HAP-1 (cell line): ENCODE measurements around the gene ZMYM2.

Source experiments
- DNase-seq, 2 experiments: peaks; one replicate each; pipeline ENCODE4 v3.0.0-alpha.2; 2016 to 2020; ENCODE audit warnings: low spot score in 2 of 2
- H3K27me3 ChIP-seq: fragments of 250-450 bp; sonication (Bioruptor Pico); 2 replicates; pipeline ENCODE4 v1.5.1; 2020; ENCODE audit warnings: low read depth, mild to moderate bottlenecking, moderate library complexity
- H3K36me3 ChIP-seq: fragments of 250-450 bp; sonication (Bioruptor Pico); replicated peaks from 2 replicates; pipeline ENCODE4 v1.5.1; 2020; ENCODE audit warnings: mild to moderate bottlenecking
- H3K4me1 ChIP-seq: fragments of 250-450 bp; sonication (Bioruptor Pico); 2 replicates; pipeline ENCODE4 v1.5.1; 2020; ENCODE audit warnings: mild to moderate bottlenecking
- H3K4me3 ChIP-seq: fragments of 250-450 bp; sonication (Bioruptor Pico); 2 replicates; pipeline ENCODE4 v1.5.1; 2020; ENCODE audit warnings: mild to moderate bottlenecking, moderate library complexity
- H3K9me3 ChIP-seq: fragments of 250-450 bp; sonication (Bioruptor Pico); 2 replicates; pipeline ENCODE4 v1.5.1; 2020; ENCODE audit warnings: mild to moderate bottlenecking, moderate library complexity
- in situ Hi-C: fragments of 300-500 bp; cut with MboI; formaldehyde crosslinking; loops from 3 replicates; pipeline ENCODE4 v1.14.3; 2020; ENCODE audit warnings: low sequenced_read_pairs, inconsistent platforms, mixed read lengths

The ZMYM2 gene

DNA sequence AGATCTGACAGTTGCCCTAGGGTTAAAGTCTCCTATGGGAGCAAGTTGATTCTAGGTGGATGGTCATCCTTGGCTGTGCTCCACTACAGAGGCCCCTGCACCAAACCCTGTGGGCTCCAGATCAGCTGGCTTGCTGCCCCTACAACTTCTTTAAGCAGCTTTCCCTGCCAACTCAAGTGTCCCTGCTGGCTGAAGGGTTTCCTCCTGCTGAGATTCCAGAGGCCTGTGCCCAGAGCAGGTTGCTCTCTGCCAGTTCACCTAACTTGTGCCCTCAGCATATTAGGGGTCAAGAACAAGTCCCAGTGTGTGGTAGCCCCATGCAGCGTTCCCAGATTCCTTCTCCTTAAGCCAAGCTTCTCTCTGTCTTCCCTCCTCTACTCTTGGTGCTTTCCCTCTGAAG, 85.6 kb downstream of the ZMYM2 start:
- Histone ChIP-seq H3K27me3 (no peaks in the 10 kb centered on the region), H3K4me1 (no peaks in the 10 kb centered on the region), H3K9me3 (no peaks in the 10 kb centered on the region), H3K36me3 (peaks cover 7% of the 10 kb centered on the region; the same call in 1 of the 2 replicates), H3K4me3 (no peak overlapping the region)
- in situ Hi-C loops: no loop called here
- no peak for DNase-seq

DNA sequence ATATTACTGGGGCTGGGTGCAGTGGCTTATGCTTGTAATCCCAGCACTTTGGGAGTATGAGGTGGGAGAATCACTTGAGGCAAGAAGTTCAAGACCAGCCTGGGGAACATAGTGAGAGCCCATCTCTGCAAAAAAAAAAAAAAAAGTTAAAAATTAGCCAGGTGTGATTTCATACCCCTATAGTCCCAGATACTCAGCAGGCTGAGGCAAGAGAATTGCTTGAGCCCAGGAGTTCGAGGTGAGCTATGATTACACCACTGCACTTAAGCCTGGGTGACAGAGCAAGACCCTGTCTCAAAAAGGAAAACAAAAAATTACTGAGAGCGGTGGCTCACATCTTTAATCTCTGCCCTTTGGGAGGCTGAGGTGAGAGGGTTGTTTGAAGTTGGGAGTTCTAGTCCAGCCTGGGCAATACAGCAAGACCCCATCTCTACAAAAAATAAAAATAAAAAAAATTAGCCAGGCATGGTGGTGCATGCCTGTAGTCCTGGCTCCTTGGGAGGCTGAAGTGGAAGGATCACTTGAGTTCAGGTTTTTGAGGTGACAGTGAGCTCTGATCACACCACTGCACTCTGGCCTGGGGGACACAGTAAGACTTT, 87.5 kb downstream of the ZMYM2 start:
- in situ Hi-C loops: no loop called here
- Histone ChIP-seq H3K36me3 (peaks cover under 1% of the 10 kb centered on the region; the same call in 1 of the 2 replicates), H3K27me3 (no peaks in the 10 kb centered on the region), H3K4me1 (peaks cover 5% of the 10 kb centered on the region; the same call in 1 of the 2 replicates), H3K4me3 (no peak overlapping the region), H3K9me3 (no peaks in the 10 kb centered on the region)
- no peak for DNase-seq

GRCh38 chr13:20049558-20050473, 91.3 kb downstream of the ZMYM2 start:
- no peaks in the 10 kb centered on the region for H3K27me3 ChIP-seq
- no peaks in the 10 kb centered on the region for H3K9me3 ChIP-seq
- in situ Hi-C loops: no loop called here
- peaks cover 17% of the 10 kb centered on the region for H3K36me3 ChIP-seq
- no peak for DNase-seq
- H3K4me1 ChIP-seq: peaks cover 5% of the 10 kb centered on the region; the same call in 1 of the 2 replicates
- no peak overlapping the region for H3K4me3 ChIP-seq

DNA sequence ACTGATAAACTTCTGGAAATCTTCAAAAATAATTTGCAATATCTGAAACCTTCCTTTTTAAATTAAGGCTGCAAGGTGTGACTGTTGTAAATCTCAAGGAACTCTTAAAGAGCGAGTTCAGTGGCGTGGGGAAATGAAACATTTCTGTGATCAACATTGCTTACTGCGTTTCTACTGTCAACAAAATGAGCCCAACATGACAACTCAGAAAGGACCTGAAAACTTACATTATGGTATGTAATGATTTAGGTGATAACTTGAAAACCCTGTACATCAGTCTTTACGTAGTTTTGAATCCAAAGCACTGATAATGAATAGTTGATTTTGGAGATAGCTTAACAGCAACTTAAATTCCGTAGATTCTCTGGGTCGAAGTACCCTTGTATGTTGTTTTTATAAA, 92.8 kb downstream of the ZMYM2 start:
- no peak for DNase-seq
- H3K4me3 ChIP-seq: no peak overlapping the region
- in situ Hi-C loops: no loop called here
- H3K4me1 ChIP-seq: peaks cover 5% of the 10 kb centered on the region; the same call in 1 of the 2 replicates
- H3K27me3 ChIP-seq: no peaks in the 10 kb centered on the region
- H3K36me3 ChIP-seq: peaks cover 24% of the 10 kb centered on the region
- no peaks in the 10 kb centered on the region for H3K9me3 ChIP-seq

GRCh38 chr13:20053016-20053415, 94.5 kb downstream of the ZMYM2 start:
- no peaks in the 10 kb centered on the region for H3K9me3 ChIP-seq
- peaks cover 25% of the 10 kb centered on the region for H3K36me3 ChIP-seq
- H3K4me3 ChIP-seq: no peak overlapping the region
- in situ Hi-C loops: no loop called here
- no peaks in the 10 kb centered on the region for H3K27me3 ChIP-seq
- DNase-seq: no peak
- peaks cover 5% of the 10 kb centered on the region; the same call in 1 of the 2 replicates for H3K4me1 ChIP-seq

DNA sequence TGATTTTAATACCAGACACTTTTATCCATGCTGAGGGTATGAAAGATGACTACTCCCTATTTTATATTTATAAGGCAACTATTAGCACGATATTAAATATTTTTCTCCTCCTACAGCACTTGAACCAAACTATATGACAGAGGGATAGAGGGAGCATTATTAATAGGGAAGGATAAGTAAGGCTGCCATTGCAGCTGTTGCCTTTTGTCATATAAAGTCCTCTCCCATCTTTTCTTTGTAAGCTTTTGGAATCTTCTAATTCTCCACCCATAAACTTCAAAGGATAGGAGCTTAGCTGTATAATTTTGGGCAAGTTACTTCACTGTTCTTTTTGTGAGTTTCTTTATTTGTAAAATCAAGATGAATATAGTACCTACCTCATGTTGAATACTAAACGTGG, 95.4 kb downstream of the ZMYM2 start:
- no peak for DNase-seq
- Histone ChIP-seq H3K36me3 (peaks cover 29% of the 10 kb centered on the region), H3K4me3 (no peak overlapping the region), H3K27me3 (no peaks in the 10 kb centered on the region), H3K4me1 (peaks cover 5% of the 10 kb centered on the region; the same call in 1 of the 2 replicates), H3K9me3 (no peaks in the 10 kb centered on the region)
- in situ Hi-C loops: no loop called here

DNA sequence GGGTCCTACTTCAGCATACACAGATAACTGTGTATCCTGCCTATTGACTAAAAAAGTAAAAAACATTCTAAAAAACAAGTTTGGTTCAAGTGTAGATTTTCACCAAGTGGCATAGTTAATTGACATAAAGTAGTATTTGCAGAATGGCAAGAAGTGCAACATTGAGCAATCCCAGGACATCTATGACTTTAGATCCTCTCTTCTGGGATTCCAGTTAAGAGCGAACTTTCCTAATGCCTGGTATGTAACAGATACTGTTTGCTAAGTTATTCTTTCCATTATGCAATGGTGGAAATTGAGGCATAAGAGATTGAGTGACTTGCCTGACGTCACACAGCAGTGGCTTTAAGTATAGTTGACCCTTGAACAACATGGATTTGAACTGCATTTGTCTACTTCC, 96.1 kb downstream of the ZMYM2 start:
- peaks cover under 1% of the 10 kb centered on the region; the same call in 1 of the 2 replicates for H3K4me1 ChIP-seq
- in situ Hi-C loops: no loop called here
- no peaks in the 10 kb centered on the region for H3K27me3 ChIP-seq
- H3K36me3 ChIP-seq: peaks cover 34% of the 10 kb centered on the region
- no peak for DNase-seq
- no peak overlapping the region for H3K4me3 ChIP-seq
- no peaks in the 10 kb centered on the region for H3K9me3 ChIP-seq

DNA sequence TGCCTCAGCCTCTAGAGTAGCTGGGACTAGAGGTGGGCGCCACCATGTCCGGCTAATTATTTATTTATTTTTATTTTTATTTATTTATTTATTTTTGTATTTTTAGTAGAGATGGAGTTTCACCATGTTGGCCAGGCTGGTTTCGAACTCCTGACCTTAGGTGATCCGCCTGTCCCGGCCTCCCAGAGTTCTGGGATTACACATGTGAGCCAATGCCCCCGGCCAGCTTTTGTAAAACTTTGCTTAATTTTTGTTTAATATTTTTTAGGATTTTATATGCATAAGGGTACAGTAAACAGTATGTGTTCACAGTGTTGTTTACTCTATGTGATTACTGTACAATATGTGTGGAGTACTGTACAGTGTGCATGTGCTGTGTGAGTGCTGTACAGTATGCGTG, 98.7 kb downstream of the ZMYM2 start:
- no peaks in the 10 kb centered on the region for H3K9me3 ChIP-seq
- no peak overlapping the region for H3K4me3 ChIP-seq
- DNase-seq: no peak
- H3K36me3 ChIP-seq: peaks cover 53% of the 10 kb centered on the region
- H3K4me1 ChIP-seq: no peaks in the 10 kb centered on the region
- no peaks in the 10 kb centered on the region for H3K27me3 ChIP-seq
- in situ Hi-C loops: no loop called here

DNA sequence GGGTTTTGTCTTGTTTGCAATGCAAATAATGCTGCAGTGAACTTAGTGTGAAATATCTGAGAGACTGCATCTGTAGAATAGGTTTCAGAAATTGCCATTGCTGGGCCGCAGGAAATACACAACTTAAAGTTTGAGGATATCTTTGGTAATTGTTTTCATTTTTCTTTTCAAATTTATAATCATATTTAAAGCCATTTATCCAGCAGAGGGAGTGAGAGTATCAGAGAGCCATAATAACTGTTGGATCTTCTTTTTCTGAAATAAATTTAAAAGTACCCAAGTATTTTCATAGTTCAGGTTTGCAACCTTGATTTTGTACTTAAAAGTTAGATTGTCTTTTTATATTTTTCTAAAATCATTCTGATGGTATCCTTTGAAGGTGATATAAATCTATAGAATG, 99.4 kb downstream of the ZMYM2 start:
- Histone ChIP-seq H3K4me1 (no peaks in the 10 kb centered on the region), H3K36me3 (peaks cover 55% of the 10 kb centered on the region), H3K4me3 (no peak overlapping the region), H3K9me3 (no peaks in the 10 kb centered on the region), H3K27me3 (no peaks in the 10 kb centered on the region)
- in situ Hi-C loops: no loop called here
- DNase-seq: no peak

- H3K36me3 ChIP-seq: peaks cover 55% of the 10 kb centered on the region
- in situ Hi-C loops: no loop called here
These were observed 99.9 kb downstream of the ZMYM2 start for GRCh38 chr13:20058476-20058875.

GRCh38 chr13:20064128-20064527, 105.6 kb downstream of the ZMYM2 start:
- no peak for DNase-seq
- Histone ChIP-seq H3K4me3 (no peak overlapping the region), H3K27me3 (no peaks in the 10 kb centered on the region), H3K4me1 (no peaks in the 10 kb centered on the region), H3K36me3 (peaks cover 67% of the 10 kb centered on the region), H3K9me3 (no peaks in the 10 kb centered on the region)
- in situ Hi-C loops: no loop called here

More at GRCh38 chr13:20058476-20058875, 99.9 kb downstream of the ZMYM2 start:
- Histone ChIP-seq H3K4me1 (no peaks in the 10 kb centered on the region), H3K4me3 (no peak overlapping the region), H3K27me3 (no peaks in the 10 kb centered on the region), H3K9me3 (no peaks in the 10 kb centered on the region)
- no peak for DNase-seq

GRCh38 chr13:20065516-20065915, 107.0 kb downstream of the ZMYM2 start:
- no peaks in the 10 kb centered on the region for H3K9me3 ChIP-seq
- H3K27me3 ChIP-seq: no peaks in the 10 kb centered on the region
- H3K36me3 ChIP-seq: peaks cover 56% of the 10 kb centered on the region
- H3K4me1 ChIP-seq: no peaks in the 10 kb centered on the region
- in situ Hi-C loops: no loop called here
- DNase-seq: no peak
- H3K4me3 ChIP-seq: no peak overlapping the region

DNA sequence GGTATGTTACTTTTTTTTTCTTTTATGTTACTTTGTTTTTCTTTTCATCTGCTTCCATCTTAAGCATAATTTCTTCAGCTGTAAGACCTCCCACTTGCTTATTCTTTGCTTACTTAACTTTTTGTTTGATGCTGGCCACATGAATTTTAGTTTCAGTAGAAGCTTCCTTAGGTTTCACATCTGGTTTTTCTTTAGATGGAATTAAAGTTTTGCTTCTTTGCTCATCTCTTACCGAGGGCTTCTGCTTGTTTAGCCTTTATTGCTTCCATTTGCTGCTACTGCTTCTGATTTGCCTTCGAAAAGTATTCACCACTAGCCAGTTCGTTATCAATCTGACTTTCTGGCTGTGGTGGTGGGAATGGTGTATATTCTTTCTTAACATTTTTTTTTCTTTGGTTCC, 111.4 kb downstream of the ZMYM2 start:
- H3K36me3 ChIP-seq: peaks cover 30% of the 10 kb centered on the region
- in situ Hi-C loops: no loop called here
- H3K27me3 ChIP-seq: no peaks in the 10 kb centered on the region
- no peak for DNase-seq
- no peaks in the 10 kb centered on the region for H3K9me3 ChIP-seq
- no peaks in the 10 kb centered on the region for H3K4me1 ChIP-seq
- no peak overlapping the region for H3K4me3 ChIP-seq

- Histone ChIP-seq H3K27me3 (no peaks in the 10 kb centered on the region), H3K9me3 (no peaks in the 10 kb centered on the region), H3K36me3 (peaks cover 11% of the 10 kb centered on the region), H3K4me1 (no peaks in the 10 kb centered on the region), H3K4me3 (no peak overlapping the region)
- no peak for DNase-seq
- in situ Hi-C loops: no loop called here
These were observed 115.2 kb downstream of the ZMYM2 start for GRCh38 chr13:20073775-20074174.
